ENCODE data around the gene COX14. TPM values are rescaled to one million over a fixed set of nuclear protein-coding genes. Genes with fewer than 3 reads are reported as not detected.

Gene COX14
- total RNA-seq, result 56.2 and 62.7 TPM in 2 replicates

DNA sequence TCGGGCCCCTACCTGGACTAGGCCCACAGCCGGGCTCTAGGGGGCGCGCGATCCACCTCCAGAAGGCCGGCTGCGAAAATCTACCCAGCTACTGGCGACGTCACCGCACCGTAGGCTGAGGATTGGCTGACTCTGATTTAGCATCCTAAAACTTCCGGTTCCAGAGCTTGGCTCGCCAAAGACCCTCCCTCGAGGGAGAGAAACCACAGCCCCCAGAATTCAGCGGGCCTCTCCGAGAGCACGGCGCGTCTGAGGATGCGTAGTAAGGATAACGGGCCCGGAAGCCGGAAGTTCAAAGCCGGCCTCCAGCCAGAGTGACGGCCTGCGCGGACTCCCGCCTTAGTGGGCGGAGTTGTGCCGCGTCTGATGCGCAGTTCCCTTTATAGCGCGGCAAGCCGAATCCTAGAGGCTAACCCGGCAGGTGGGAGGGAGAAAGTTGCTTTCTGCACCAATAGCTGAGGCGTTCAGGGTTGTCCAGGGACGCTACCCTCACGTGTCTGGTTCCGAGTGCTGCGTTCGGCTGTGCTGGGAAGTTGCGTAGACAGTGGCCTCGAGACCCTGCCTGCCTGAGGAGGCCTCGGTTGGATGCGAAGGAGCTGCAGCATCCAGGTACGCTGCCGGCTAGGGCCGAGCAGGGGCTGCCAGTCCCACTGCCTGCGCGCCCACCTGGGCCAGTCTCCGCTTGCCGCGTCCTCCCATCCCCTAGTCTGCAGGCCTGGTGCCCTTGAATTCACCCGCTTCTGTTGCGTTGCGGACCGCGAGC is at the start of gene COX14:
Gene COX14, plus strand, starts transcription at position 544 of the 763 bp plus-strand sequence. CDS start 7,808 bp downstream, outside the sequence.

DNA sequence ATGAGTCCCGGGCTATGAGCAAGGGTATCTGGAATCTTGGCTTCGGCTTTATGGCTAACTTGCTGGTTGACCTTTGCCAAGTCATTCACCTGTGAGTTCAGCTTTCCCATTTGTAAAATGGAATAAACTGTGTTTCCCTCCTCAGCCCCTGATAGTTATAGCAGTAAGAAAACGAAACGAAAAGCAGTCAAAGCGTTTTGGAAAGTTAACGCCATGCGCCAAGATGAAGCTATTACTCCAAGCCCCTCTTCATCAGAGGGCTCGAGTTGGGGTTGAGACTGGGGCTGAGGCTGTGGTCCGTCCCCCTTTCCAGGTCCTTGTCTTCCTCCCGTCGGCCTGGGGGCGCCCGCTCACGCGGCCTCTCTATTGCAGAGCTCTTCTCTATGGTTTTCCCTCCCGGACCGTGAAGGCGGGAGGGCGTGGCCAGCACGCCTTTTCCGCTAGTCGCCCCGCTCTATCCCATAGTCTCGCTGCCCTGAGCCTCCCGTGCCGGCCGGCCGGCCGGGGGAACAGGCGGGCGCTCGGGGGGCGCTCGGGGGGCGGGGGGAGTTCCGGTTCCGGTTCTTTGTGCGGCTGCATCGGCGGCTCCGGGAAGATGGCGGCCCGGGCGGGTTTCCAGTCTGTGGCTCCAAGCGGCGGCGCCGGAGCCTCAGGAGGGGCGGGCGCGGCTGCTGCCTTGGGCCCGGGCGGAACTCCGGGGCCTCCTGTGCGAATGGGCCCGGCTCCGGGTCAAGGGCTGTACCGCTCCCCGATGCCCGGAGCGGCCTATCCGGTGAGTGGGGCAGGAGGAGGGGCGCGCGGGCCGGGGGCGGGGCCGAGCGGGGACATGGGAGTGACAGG is 27.0 kb upstream of the COX14 start, which contains the start of gene SMARCD1:
Gene SMARCD1, plus strand, starts transcription at position 568 of the 840 bp plus-strand sequence. Its CDS starts 28 bp downstream, at position 596.

DNA sequence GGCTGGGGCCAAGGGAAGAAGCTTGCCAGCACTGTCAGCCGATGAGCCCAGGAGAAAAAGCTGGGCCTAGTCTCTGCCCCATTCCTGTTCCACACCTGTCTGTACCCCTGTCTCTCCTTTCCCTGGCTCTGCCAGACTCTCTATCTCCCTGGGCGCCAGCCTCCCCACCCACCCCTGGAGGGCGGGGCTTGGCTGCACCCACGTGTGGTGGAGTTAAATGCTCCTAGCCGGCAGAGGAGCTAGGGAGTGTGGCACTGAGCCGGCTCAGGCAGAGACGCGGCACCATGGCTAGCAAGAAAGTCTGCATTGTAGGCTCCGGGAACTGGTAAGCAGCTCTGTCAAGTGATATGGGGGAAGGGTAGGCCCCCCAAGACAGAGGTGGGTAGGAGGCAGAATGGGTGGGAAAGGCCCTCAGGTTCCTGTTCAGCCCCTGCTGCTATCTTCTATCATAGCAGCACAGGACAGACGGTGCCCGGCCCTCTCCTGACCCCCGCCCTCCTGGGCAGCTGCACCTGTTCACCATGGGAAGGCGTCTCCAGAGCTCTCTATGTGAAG is 8.2 kb upstream of the COX14 start, which contains the start of gene GPD1:
Gene GPD1, plus strand, starts transcription at position 242 of the 555 bp plus-strand sequence. Its CDS starts 43 bp downstream, at position 285.

DNA sequence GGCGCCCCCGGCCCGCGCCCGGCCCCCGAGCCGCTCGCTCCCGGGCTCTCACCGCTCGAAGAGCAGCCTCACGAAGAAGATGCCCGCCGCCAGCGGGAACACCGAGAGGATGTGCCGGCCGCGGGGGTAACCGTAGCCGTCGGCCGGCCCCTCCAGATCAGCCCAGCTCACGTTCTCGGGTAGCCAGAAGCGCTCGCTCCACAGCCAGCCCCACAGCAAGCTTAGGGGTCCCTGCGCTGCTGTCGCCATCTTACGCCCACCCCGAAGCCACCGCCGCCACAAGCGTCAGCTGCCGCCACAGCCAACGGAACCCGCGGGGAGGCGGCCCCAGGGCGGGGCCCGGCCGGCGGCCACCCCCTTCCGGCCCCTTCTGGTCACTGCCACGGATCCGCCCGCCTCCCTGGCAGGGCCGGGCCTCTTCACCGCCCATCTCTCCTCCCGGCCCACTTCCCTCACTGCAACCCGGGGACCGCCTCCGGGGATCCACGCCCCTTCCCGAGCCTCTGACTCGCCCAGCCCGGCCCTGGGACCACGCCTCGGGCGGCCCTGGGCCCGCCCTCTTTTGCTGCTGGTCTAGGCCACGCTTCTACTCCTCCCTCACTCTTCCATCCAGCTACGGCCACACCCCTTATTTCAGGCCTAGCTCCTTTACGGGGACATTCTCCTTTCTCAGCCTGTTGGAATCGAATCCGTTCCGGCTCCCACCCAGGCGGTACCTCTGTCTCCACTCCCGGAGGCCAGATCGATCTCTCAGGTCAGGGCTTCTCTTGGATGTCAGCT is 55.2 kb downstream of the COX14 start, which contains the start of gene CERS5:
Gene CERS5, minus strand, starts transcription at position 321 of the 780 bp plus-strand sequence. Its CDS starts 72 bp downstream, at position 249.

Other genes with a start within 250 kb of the COX14 start
- 3.3 and 8.2 TPM in 2 replicates for gene FAIM2, start 208.3 kb upstream of the COX14 start, total RNA-seq
- gene AQP2, start 161.5 kb upstream of the COX14 start, total RNA-seq, result not detected in 2 replicates
- gene AQP5, start 150.4 kb upstream of the COX14 start, total RNA-seq, result not detected in 2 replicates
- gene AQP6, start 139.3 kb upstream of the COX14 start, total RNA-seq, result under 0.01 TPM in 1 of 2 replicates, not detected in the other
- 17.1 and 24.0 TPM in 2 replicates for gene RACGAP1, start 86.7 kb upstream of the COX14 start, total RNA-seq
- 2.8 and 3.7 TPM in 2 replicates for gene ASIC1, start 54.6 kb upstream of the COX14 start, total RNA-seq
- gene SMARCD1, start 26.9 kb upstream of the COX14 start, total RNA-seq, result 15.1 and 16.3 TPM in 2 replicates
- gene GPD1, start 8.2 kb upstream of the COX14 start, total RNA-seq, result under 0.01 TPM in 1 of 2 replicates, not detected in the other
- 40.7 and 41.1 TPM in 2 replicates for gene CERS5, start 55.1 kb downstream of the COX14 start, total RNA-seq
- gene LIMA1, start 171.3 kb downstream of the COX14 start, total RNA-seq, result 93.8 and 124 TPM in 2 replicates